Measurements from ENCODE around the gene RMDN2. TPM values are rescaled to one million over a fixed set of nuclear protein-coding genes. Genes with fewer than 3 reads are reported as not detected.

RMDN2 gene
- total RNA-seq, 2 donors from 2014 or later: 6.4 to 6.6 TPM

- intact Hi-C loops (cut with DNase I): no loop called here
- DNase-seq (ENCODE audit: low spot score): no peak
Measured at GRCh38 chr2:38021589-38021988, 96.5 kb downstream of the RMDN2 start.

- intact Hi-C loops (cut with DNase I): no loop called here
- no peak for DNase-seq (ENCODE audit: low spot score)
Measured at GRCh38 chr2:38026846-38027245, 101.8 kb downstream of the RMDN2 start.

GRCh38 chr2:38028829-38029228 is 103.7 kb downstream of the RMDN2 start:
- intact Hi-C loops (cut with DNase I): no loop called here
- DNase-seq (ENCODE audit: low spot score): no peak

DNA sequence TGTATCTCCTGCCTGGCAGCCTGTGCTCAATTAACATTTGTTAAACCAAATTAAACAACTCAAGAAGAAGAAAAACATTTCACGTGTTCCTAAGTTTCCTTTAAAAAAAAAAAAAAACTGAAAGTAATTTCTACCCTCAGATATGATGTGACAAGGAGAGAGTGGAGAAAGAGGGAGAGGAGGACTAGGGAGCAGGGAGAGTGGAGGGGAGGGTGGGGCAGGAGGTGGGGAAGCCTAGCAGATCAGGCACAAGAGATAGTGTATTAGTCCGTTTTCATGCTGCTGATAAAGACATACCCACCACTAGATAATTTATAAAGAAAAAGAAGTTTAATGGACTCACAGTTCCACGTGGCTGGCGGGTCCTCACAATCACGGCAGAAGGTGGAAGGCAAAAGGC is 104.4 kb downstream of the RMDN2 start:
- no peak for DNase-seq (ENCODE audit: low spot score)
- intact Hi-C loops (cut with DNase I): no loop called here

- intact Hi-C loops (cut with DNase I): no loop called here
- DNase-seq (ENCODE audit: low spot score): no peak
Measured at GRCh38 chr2:38030635-38031355, 105.7 kb downstream of the RMDN2 start.

DNA sequence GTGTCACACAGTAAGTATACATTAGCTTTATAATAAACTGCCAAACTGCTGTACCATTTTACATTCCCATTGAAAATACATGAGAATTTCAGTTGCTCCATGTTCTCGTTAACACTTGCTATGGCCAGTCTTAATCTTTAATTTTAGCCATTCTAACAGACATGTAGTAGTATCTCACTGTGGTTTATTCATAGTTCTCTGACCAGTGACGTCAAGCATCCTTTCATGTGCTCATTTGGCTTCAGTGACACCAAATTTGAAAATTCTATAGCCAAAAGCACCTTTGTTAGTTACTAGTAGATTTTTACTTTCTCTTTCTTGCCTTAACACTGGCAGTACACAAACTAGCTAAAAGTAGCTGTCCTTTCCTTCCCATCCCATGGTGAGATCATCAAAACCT is 107.9 kb downstream of the RMDN2 start:
- intact Hi-C loops (cut with DNase I): no loop called here
- no peak for DNase-seq (ENCODE audit: low spot score)

DNA sequence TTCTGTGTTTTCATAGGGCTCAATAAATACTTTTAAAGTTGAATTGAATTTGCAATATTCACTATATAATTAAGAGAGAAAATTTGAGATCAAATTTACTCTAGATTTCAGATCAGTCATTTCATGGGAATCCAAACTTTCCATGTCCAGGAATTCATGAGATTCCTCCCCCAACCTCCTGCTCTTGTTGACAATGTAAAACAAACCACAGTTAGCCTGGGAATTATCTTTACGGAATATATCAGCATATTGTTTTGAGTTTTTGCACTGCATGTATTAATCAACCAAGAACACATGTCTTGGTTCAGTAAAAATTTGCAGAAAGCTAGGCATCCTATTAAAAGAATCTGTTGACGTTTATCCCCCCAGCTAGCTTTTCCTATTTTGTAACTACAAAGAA is 108.6 kb downstream of the RMDN2 start:
- intact Hi-C loops (cut with DNase I): no loop called here
- DNase-seq (ENCODE audit: low spot score): no peak

- DNase-seq (ENCODE audit: low spot score): no peak
- intact Hi-C loops (cut with DNase I): no loop called here
Measured at GRCh38 chr2:38035968-38036367, 110.9 kb downstream of the RMDN2 start.

- no peak for DNase-seq (ENCODE audit: low spot score)
- intact Hi-C loops (cut with DNase I): no loop called here
Measured at GRCh38 chr2:38037325-38037724, 112.2 kb downstream of the RMDN2 start.

GRCh38 chr2:38037757-38038621 is 112.9 kb downstream of the RMDN2 start:
- intact Hi-C loops (cut with DNase I): no loop called here
- DNase-seq (ENCODE audit: low spot score): no peak

DNA sequence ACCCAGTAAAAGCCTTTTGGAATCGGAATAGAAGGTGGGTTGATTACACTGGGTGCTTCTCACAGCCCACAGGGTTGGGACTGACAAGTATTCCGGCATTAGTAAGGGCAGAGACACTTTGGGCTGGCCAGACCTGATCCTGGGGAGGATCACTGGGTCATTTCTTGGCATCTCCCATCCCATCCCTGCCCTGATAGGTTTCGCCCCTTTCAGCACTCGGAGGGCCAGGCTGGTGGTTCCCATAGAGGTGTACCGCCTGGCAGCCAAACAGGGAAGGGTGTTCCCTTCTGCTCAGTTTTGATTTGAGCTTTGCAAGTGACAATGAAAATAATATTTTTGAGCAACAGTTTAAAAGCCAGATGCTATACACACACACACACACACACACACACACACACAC is 113.6 kb downstream of the RMDN2 start:
- intact Hi-C loops (cut with DNase I): no loop called here
- no peak for DNase-seq (ENCODE audit: low spot score)

DNA sequence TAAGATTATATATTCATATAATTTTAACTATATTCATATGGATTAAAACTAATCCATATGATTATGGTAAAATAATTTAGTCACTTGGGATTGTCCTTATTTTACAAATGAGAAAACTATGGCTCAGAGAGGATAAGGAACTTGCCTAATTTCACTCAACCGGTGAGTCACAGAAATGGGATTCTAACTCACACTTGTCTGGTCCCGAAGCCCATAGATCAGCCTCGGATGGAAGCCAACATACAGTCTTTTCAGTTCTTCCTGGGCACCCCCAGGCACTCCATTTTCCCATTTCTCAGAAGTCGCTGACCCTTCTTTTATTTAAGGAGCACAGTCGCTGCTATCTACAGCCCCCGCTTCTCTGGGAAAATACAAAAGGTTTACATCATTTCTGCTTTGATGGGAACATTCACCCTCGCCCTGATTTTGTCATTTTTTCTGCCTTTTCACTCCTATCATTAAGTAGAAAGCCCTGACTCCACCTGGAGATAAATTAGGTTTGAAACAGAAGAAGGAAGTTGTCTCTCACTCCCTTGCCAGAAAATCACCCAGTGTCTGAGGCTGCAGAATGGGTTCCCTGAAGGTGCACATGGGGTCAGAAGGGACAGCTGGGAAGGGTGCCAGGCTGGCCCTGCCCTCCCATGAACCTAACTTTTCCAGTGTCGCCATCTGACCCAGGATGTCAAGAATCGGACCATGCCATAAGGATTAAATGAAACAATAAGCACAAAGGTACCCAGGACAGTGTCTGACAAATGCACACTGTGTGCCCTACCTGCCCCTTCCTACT is 114.2 kb downstream of the RMDN2 start:
- intact Hi-C loops (cut with DNase I): no loop called here
- DNase-seq (ENCODE audit: low spot score): no peak

DNA sequence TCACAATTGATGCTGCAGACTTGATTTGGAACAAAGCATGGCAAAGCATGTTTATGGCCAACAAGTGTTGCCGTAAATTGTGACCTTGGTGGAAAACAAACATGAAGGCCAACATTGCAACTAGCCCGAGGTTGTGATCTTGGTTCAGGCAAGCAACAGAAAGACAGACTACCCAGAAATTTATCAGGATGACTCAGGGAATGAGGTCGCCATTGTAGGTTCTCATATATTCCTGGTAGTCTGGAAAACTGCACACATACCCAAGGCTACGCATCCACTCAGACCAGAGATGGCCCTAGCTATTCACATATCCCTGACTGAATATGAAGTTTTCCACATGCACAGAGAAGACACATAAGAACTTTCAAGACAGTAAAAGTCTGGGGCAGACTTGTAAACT is 120.7 kb downstream of the RMDN2 start:
- intact Hi-C loops (cut with DNase I): no loop called here
- DNase-seq (ENCODE audit: low spot score): no peak

DNA sequence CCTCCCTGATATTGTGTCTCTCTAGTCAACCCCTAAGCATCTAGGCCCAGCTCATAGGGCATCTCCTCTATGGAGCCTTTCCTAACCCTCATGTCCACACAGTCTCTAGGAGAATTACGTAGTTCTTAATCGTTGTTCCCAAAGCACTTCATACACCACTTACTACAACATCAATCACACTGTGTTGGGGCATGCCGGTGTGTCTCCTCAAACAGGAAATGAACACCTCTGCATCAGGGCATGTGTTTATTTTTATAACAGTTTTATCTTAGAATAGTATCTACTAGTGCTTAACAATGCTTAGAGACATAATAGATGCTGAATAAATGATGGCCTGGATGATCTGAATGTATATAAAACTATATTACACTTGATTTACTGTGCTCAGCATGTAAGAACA is 131.1 kb downstream of the RMDN2 start:
- DNase-seq (ENCODE audit: low spot score): no peak
- intact Hi-C loops (cut with DNase I): no loop called here

- intact Hi-C loops (cut with DNase I): no loop called here
- no peak for DNase-seq (ENCODE audit: low spot score)
Measured at GRCh38 chr2:38057651-38058410, 132.7 kb downstream of the RMDN2 start.

- no peak for DNase-seq (ENCODE audit: low spot score)
- intact Hi-C loops (cut with DNase I): no loop called here
Measured at GRCh38 chr2:38060236-38061018, 135.3 kb downstream of the RMDN2 start.

DNA sequence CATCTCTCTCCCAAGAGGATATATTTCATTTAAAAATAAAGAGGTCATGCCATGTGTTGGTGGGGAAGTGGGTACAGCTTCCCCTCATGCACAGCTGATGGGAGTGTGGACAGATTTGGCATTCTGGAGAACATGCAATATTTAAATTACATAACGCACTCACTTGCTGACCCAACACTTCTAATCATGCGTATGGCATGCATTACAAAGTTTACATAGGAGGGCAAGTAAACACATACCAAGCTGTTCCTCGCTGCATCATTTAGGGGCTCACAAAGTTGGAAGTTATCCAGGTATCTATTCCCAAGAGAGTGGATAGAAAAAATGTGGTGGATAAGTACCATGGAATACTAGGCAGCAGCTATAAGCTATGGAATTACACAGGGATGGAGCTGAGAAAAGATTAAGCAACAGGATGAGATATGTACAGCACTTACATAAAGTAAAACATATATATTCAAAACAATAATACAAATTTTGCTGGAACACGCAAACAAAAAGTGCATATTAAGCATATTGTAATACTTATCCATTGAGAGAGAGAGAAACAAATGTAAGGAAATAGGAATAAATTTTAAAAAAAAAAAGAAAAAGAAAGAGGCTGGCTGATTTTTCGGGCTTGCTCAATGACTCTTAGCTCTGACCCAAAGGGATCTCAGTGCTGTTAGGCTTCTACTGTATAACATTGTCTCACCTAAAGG is 139.9 kb downstream of the RMDN2 start:
- intact Hi-C loops (cut with DNase I): no loop called here
- no peak for DNase-seq (ENCODE audit: low spot score)

- no peak for DNase-seq (ENCODE audit: low spot score)
- intact Hi-C loops (cut with DNase I): no loop called here
Measured at GRCh38 chr2:38065502-38066135, 140.5 kb downstream of the RMDN2 start.

Measured in posterior vena cava (tissue), 2 donors.